ENCODE results near the gene HERPUD2.
A peak's percentile ranks its signal among the peaks of the same experiment; 100 is the strongest.

HERPUD2 gene

DNA sequence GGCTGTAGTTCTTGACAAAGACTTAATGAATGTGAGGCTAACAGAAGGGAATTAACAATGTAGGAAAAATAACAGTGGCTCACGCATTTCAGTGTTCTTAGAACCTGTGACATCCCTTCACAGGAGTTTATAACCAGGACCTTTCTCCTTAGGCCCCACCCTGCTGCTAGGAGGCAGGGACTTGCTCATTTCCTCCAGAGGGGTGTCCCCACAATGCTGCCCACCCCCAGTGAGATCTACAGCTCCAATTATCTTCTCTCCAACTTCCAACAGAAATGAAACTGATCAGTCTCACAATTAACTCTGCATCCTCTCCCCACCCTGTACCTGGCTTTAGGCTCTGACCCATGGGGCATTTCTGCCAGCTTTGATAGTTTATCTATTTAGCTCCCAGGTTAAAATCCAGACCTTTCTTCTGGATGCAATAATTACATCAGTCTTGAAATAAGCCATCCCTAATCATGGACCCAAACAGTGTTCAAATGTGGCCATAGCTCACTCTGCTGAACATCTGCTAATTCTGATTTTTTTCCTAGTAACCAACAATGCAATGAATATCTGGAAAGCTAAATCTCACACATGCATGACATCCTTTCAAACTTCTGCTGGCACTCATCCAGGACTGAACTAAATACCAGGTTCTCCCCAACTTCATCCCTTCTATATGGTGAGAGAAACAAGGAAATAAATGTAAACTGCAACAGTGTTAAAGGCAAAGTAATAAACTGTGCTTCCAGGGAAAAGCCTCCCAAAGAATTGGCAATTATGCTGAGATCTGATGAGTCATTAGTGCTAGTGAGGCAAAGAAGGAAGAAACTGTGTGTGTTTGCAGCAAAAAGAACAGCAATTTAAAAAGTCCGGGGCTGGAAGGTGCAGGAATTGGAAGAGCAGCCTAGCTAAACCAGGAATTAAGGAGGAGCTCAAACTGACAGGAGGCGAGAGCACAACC, 64.6 kb downstream of the HERPUD2 start:
- WGBS (ENCODE audit: insufficient coverage): 92% methylated on average over 2 of the region's 3 CpGs
- H3K4me3 ChIP-seq (ENCODE audit: control insufficient read depth in 1 of 7, extremely low read depth in 1 of 7, insufficient read depth in 4 of 7, low read depth in 2 of 7, low read length in 6 of 7): no peak overlapping the region
- H3K4me1 ChIP-seq (ENCODE audit: control extremely low read depth in 1 of 4, control insufficient read depth in 4 of 4, insufficient read depth in 4 of 4, low read length in 3 of 4): no peaks in the 10 kb centered on the region
- H3K36me3 ChIP-seq (ENCODE audit: control insufficient read depth in 4 of 4, insufficient read depth in 4 of 4, low read length in 3 of 4): peaks cover 10 to 47% (median 17%) of the 10 kb centered on the region in 4 experiments
- ChIA-PET CTCF (interaction anchor here (0.9 to 1.7 kb wide), 4 partner anchors 9 to 276 kb away, joined by 3 to 4 read pairs (median 4); no protein-coding TSS in a partner anchor), POLR2A (no interaction called here)
- DNase-seq: peak in 2 of 3 donors; percentile 2 to 4
- H3K9me3 ChIP-seq (ENCODE audit: control extremely low read depth in 1 of 5, control insufficient read depth in 4 of 5, insufficient read depth in 2 of 5, low read depth in 1 of 5, low read length in 4 of 5): no peaks in the 10 kb centered on the region
- no peak overlapping the region for H3K27ac ChIP-seq (ENCODE audit: insufficient read depth in 1 of 2, low read depth in 1 of 2, low read length in 2 of 2, poor library complexity in 1 of 2, severe bottlenecking in 2 of 2)
- no peaks in the 10 kb centered on the region for H3K27me3 ChIP-seq (replicated peaks in 2 of 5; ENCODE audit: control insufficient read depth in 4 of 5, insufficient read depth in 5 of 5, low read length in 4 of 5)

DNA sequence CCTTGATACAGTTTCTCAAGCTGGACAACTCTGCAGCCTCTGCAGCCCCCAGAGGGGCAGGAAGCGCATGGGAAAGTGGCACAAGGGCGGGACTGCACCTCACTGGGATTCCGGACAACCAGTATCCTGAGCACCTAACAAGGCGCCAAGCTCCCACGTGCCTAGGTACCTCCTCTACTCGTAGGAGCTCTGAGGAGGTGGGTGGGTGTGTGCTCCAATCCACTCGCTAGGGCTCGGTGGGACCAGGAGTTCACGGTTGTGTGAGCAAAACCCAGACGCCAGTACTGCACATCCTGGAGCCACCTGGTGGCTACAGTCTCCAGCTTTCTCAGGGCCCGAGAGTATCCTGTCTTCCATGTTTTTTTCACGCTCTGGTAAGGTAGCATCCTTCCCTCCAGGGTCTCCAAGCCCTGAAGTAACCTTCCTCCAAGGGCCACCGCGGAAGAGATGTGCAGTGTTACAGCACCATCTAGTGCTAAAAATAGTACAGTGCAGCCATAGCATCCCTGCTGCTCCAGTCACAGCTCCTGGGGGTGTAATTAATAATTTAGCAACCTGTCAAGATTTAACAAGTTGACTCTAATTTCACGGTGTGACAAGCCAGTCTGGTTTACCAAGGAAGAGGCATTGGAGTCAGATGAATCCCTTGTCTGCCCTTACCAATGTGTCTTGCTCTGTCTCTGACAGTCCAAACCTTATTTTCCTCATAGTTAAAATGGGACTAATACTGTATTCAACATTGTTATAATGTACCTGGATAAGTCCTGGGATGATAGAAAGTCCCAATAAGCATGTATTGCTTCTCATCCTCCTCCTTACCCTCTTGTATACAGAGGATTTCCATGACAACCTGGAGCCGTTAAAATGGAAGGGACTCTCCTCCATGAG, 70.4 kb downstream of the HERPUD2 start:
- Histone ChIP-seq H3K4me3 (ENCODE audit: control insufficient read depth in 1 of 7, extremely low read depth in 1 of 7, insufficient read depth in 4 of 7, low read depth in 2 of 7, low read length in 6 of 7) (no peak overlapping the region), H3K27ac (ENCODE audit: insufficient read depth in 1 of 2, low read depth in 1 of 2, low read length in 2 of 2, poor library complexity in 1 of 2, severe bottlenecking in 2 of 2) (no peak overlapping the region), H3K36me3 (ENCODE audit: control insufficient read depth in 4 of 4, insufficient read depth in 4 of 4, low read length in 3 of 4) (peaks cover 3 to 14% (median 4%) of the 10 kb centered on the region in 4 experiments), H3K4me1 (ENCODE audit: control extremely low read depth in 1 of 4, control insufficient read depth in 4 of 4, insufficient read depth in 4 of 4, low read length in 3 of 4) (no peaks in the 10 kb centered on the region), H3K9me3 (ENCODE audit: control extremely low read depth in 1 of 5, control insufficient read depth in 4 of 5, insufficient read depth in 2 of 5, low read depth in 1 of 5, low read length in 4 of 5) (no peaks in the 10 kb centered on the region), H3K27me3 (replicated peaks in 2 of 5; ENCODE audit: control insufficient read depth in 4 of 5, insufficient read depth in 5 of 5, low read length in 4 of 5) (no peaks in the 10 kb centered on the region)
- ChIA-PET CTCF (interaction anchor here (0.7 to 4.8 kb wide), 26 partner anchors 9 to 575 kb away, joined by 3 to 28 read pairs (median 4); no protein-coding TSS in a partner anchor), POLR2A (no interaction called here)
- 51% methylated on average over 15 of the region's 16 CpGs for WGBS (ENCODE audit: insufficient coverage)
- peak; percentile 46 to 62 (median 62) for DNase-seq

DNA sequence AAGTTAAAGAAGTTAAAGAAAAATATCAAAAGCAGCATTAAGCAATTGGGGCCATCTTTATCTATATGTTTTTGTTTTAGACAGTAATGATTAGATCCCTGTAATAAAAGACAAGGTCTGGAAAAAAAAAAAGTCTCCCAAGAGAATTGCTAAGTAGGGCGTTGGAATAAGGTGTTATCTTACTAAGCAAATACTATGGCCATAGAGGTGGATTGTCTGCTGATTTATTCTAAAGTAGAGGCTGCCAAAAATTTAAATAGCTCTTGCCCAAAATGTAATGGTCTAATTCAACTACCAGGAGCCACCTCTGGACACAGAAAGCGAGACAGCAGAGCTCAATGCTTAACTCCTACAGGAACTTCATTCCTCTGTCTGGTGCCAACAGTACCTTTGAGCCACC, 71.6 kb downstream of the HERPUD2 start:
- Histone ChIP-seq H3K9me3 (ENCODE audit: control extremely low read depth in 1 of 5, control insufficient read depth in 4 of 5, insufficient read depth in 2 of 5, low read depth in 1 of 5, low read length in 4 of 5) (no peaks in the 10 kb centered on the region), H3K4me3 (ENCODE audit: control insufficient read depth in 1 of 7, extremely low read depth in 1 of 7, insufficient read depth in 4 of 7, low read depth in 2 of 7, low read length in 6 of 7) (no peak overlapping the region), H3K4me1 (ENCODE audit: control extremely low read depth in 1 of 4, control insufficient read depth in 4 of 4, insufficient read depth in 4 of 4, low read length in 3 of 4) (no peaks in the 10 kb centered on the region), H3K27me3 (replicated peaks in 2 of 5; ENCODE audit: control insufficient read depth in 4 of 5, insufficient read depth in 5 of 5, low read length in 4 of 5) (no peaks in the 10 kb centered on the region), H3K27ac (ENCODE audit: insufficient read depth in 1 of 2, low read depth in 1 of 2, low read length in 2 of 2, poor library complexity in 1 of 2, severe bottlenecking in 2 of 2) (no peak overlapping the region), H3K36me3 (ENCODE audit: control insufficient read depth in 4 of 4, insufficient read depth in 4 of 4, low read length in 3 of 4) (peaks cover 0 to 7% (median 4%) of the 10 kb centered on the region in 4 experiments)
- POLR2A ChIA-PET: no interaction called here
- 100% methylated on average over 2 of the region's 2 CpGs for WGBS (ENCODE audit: insufficient coverage)
- CTCF ChIA-PET: interaction anchor here (0.8 to 4.8 kb wide), 18 partner anchors 9 to 431 kb away, joined by 3 to 28 read pairs (median 4); no protein-coding TSS in a partner anchor
- DNase-seq: no peak

DNA sequence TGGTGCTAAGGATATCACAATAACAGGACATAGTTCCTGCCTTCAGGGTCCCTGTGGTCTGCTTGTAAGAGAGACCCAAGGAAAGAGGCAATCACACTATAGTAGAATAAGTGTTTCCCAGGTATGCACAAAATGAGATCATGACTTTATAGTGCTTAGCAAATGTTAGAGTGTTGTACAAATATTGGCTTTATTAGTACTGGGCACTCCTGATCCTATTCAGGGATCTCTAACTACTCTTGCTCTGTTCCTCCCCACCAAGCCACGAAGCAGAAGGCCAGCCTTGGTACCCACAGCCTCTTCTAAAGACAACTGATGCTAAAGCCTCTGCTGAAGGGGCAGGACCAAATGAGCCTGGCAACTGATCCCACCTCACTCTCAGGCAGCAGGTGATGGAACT, 75.1 kb downstream of the HERPUD2 start:
- Histone ChIP-seq H3K9me3 (ENCODE audit: control extremely low read depth in 1 of 5, control insufficient read depth in 4 of 5, insufficient read depth in 2 of 5, low read depth in 1 of 5, low read length in 4 of 5) (no peaks in the 10 kb centered on the region), H3K4me1 (ENCODE audit: control extremely low read depth in 1 of 4, control insufficient read depth in 4 of 4, insufficient read depth in 4 of 4, low read length in 3 of 4) (no peaks in the 10 kb centered on the region), H3K4me3 (ENCODE audit: control insufficient read depth in 1 of 7, extremely low read depth in 1 of 7, insufficient read depth in 4 of 7, low read depth in 2 of 7, low read length in 6 of 7) (no peak overlapping the region), H3K36me3 (ENCODE audit: control insufficient read depth in 4 of 4, insufficient read depth in 4 of 4, low read length in 3 of 4) (no peaks in the 10 kb centered on the region), H3K27ac (ENCODE audit: insufficient read depth in 1 of 2, low read depth in 1 of 2, low read length in 2 of 2, poor library complexity in 1 of 2, severe bottlenecking in 2 of 2) (no peak overlapping the region), H3K27me3 (replicated peaks in 2 of 5; ENCODE audit: control insufficient read depth in 4 of 5, insufficient read depth in 5 of 5, low read length in 4 of 5) (no peaks in the 10 kb centered on the region)
- CTCF ChIA-PET: no interaction called here
- no CpG with 5 or more reads among the region's 1 CpG for WGBS (ENCODE audit: insufficient coverage)
- POLR2A ChIA-PET: no interaction called here
- DNase-seq: no peak

DNA sequence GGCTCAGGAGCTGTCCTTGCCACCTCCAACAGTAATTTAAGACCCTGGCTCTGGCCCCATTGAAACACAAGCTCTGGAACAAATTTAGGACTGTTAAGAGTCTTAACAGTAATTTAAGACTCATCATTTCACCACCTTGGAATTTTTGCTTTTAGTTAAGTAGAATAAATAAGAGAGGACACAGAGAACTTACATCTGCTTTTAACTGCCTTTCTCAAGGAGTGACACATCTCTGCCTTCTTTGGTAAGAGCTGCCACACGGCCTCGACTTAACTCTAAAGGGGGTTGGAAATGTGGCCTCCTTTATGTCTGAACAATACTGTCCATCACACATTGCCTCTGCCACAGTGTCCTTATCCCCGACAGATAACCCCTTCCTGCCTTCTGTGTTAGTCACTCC, 77.9 kb downstream of the HERPUD2 start:
- Histone ChIP-seq H3K27ac (ENCODE audit: insufficient read depth in 1 of 2, low read depth in 1 of 2, low read length in 2 of 2, poor library complexity in 1 of 2, severe bottlenecking in 2 of 2) (no peak overlapping the region), H3K9me3 (ENCODE audit: control extremely low read depth in 1 of 5, control insufficient read depth in 4 of 5, insufficient read depth in 2 of 5, low read depth in 1 of 5, low read length in 4 of 5) (no peaks in the 10 kb centered on the region), H3K4me3 (ENCODE audit: control insufficient read depth in 1 of 7, extremely low read depth in 1 of 7, insufficient read depth in 4 of 7, low read depth in 2 of 7, low read length in 6 of 7) (no peak overlapping the region), H3K27me3 (replicated peaks in 2 of 5; ENCODE audit: control insufficient read depth in 4 of 5, insufficient read depth in 5 of 5, low read length in 4 of 5) (no peaks in the 10 kb centered on the region), H3K36me3 (ENCODE audit: control insufficient read depth in 4 of 4, insufficient read depth in 4 of 4, low read length in 3 of 4) (no peaks in the 10 kb centered on the region), H3K4me1 (ENCODE audit: control extremely low read depth in 1 of 4, control insufficient read depth in 4 of 4, insufficient read depth in 4 of 4, low read length in 3 of 4) (no peaks in the 10 kb centered on the region)
- 94% methylated on average over 2 of the region's 3 CpGs for WGBS (ENCODE audit: insufficient coverage)
- no peak for DNase-seq
- ChIA-PET POLR2A (no interaction called here), CTCF (no interaction called here)

DNA sequence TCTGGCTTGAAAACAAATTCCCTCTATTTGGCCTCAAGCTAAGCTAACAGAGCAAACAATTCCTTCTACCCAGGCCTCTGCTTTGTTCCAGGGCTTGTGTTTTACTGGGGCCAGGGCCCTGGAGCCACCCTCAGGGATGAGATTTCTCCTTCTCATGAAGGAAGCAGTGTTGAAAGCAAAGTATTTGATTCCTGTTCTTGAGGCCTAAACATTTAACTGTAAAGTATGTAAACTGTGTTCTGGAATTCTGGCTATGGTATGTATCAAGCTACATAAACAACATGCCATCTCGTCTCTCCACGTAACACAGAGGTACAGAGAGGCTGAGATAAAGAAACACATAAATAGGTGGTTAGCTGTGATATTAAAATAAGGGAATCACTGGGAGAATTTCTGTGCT, 81.8 kb downstream of the HERPUD2 start:
- Histone ChIP-seq H3K9me3 (ENCODE audit: control extremely low read depth in 1 of 5, control insufficient read depth in 4 of 5, insufficient read depth in 2 of 5, low read depth in 1 of 5, low read length in 4 of 5) (no peaks in the 10 kb centered on the region), H3K27me3 (replicated peaks in 2 of 5; ENCODE audit: control insufficient read depth in 4 of 5, insufficient read depth in 5 of 5, low read length in 4 of 5) (no peaks in the 10 kb centered on the region), H3K4me1 (ENCODE audit: control extremely low read depth in 1 of 4, control insufficient read depth in 4 of 4, insufficient read depth in 4 of 4, low read length in 3 of 4) (no peaks in the 10 kb centered on the region), H3K27ac (ENCODE audit: insufficient read depth in 1 of 2, low read depth in 1 of 2, low read length in 2 of 2, poor library complexity in 1 of 2, severe bottlenecking in 2 of 2) (no peak overlapping the region), H3K4me3 (ENCODE audit: control insufficient read depth in 1 of 7, extremely low read depth in 1 of 7, insufficient read depth in 4 of 7, low read depth in 2 of 7, low read length in 6 of 7) (no peak overlapping the region), H3K36me3 (ENCODE audit: control insufficient read depth in 4 of 4, insufficient read depth in 4 of 4, low read length in 3 of 4) (no peaks in the 10 kb centered on the region)
- no CpG with 5 or more reads among the region's 2 CpGs for WGBS (ENCODE audit: insufficient coverage)
- DNase-seq: no peak
- ChIA-PET CTCF (interaction anchor here (0.6 to 0.7 kb wide), 2 partner anchors 9 to 45 kb away, joined by 3 read pairs; no protein-coding TSS in a partner anchor), POLR2A (no interaction called here)

Data from common myeloid progenitor, CD34-positive (primary cell).